Epithelial cell of esophagus (primary cell): ENCODE measurements around the gene CNTNAP5.

Source experiments
- DNase-seq: peaks from one replicate; pipeline ENCODE4 v3.0.0; 2010; ENCODE audit warnings: low read depth
- H3K4me3 ChIP-seq: 2 replicates; pipeline ENCODE4 v1.5.1; 2011; ENCODE audit warnings: mild to moderate bottlenecking, low read length, control low read depth
- TF ChIP-seq, protein P1 (sequence below): IDR thresholded peaks from 2 replicates; pipeline ENCODE4 v1.5.1; 2011; ENCODE audit warnings: low read depth, mild to moderate bottlenecking, low read length, control low read depth, inconsistent platforms; ENCODE audit not compliant: insufficient read depth; ENCODE audit errors: missing control alignments

CNTNAP5 gene

DNA sequence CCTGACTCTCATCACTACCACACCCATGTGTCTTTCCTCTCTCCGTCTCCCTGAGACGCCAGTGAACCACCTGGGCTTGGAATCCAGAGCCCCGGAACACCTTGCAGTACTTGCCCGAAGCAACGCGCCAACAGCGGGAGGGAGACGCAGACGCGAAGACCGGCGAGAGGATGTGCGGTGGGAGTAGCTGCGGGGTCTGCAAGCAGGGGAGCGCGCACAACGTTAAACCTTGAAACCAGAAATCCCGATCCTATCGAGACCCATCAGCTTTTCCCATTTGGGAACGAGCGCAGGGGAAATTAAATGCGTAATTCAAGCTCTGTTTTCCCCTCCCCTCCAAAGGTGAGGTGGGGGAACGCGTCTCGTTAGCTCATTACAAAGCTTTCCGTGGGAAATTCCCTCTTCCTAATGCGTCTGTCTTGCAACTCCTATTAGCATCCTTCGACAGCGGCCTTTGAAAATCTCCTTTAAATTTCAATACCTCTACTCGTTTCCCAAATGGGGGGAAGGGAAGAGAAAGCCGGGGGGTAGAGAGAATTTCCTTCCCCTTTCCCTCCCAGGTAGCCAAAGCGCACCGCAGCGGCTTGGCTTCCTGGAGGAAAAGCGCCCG lies 421 bp upstream of the CNTNAP5 start:
- H3K4me3 ChIP-seq = no peak overlapping the region
- TF ChIP-seq, protein P1, sequence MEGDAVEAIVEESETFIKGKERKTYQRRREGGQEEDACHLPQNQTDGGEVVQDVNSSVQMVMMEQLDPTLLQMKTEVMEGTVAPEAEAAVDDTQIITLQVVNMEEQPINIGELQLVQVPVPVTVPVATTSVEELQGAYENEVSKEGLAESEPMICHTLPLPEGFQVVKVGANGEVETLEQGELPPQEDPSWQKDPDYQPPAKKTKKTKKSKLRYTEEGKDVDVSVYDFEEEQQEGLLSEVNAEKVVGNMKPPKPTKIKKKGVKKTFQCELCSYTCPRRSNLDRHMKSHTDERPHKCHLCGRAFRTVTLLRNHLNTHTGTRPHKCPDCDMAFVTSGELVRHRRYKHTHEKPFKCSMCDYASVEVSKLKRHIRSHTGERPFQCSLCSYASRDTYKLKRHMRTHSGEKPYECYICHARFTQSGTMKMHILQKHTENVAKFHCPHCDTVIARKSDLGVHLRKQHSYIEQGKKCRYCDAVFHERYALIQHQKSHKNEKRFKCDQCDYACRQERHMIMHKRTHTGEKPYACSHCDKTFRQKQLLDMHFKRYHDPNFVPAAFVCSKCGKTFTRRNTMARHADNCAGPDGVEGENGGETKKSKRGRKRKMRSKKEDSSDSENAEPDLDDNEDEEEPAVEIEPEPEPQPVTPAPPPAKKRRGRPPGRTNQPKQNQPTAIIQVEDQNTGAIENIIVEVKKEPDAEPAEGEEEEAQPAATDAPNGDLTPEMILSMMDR = no peak
- no peak for DNase-seq

DNA sequence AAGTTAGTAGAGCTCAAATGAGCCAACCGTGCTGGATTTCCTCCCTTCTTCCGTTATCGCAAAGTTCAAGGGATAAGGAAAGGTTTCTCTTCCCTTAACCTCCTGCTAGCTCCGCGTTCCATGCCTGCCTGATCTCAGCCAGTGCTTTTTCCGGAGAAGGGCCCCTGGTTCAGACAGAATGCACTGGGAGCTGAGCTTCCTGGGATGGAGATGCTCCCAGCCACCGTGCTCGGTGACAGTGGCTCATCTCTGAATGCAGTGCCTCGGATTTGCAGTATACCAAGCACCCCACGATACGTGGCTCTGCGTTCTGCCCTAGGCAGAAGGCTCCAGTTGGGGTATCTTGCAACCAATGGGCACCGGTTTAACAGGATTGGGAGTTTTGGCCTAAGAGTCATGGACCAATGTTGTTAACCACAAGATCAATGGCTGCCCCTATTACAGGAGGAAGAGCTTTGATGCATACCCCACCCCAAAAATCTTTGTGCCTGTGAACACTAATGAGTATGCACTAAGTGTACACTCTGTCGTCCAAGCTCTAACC lies 876 bp downstream of the CNTNAP5 start:
- H3K4me3 ChIP-seq = no peak overlapping the region
- TF ChIP-seq, protein P1 = no peak
- DNase-seq = no peak

DNA sequence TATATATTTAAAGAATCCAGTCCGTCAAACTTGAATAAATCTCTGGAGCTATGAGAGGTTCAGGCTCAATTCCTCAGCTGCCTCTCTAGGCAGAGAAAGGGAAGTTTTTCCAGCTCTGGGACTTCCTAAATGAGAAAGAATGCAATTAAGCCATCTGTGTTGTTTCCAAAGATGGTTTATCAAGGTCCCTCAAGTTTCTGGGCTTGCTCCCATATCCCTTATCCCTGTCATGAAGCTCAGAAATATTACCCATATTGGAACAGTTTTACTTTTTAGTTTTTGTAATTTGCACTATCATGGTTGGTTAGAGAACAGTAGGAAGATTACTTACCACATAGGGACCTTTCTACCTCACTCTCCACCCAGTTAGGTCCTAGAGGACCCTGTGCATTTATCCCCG lies 1.4 kb downstream of the CNTNAP5 start:
- H3K4me3 ChIP-seq = no peak overlapping the region
- DNase-seq = no peak
- TF ChIP-seq, protein P1 = no peak

DNA sequence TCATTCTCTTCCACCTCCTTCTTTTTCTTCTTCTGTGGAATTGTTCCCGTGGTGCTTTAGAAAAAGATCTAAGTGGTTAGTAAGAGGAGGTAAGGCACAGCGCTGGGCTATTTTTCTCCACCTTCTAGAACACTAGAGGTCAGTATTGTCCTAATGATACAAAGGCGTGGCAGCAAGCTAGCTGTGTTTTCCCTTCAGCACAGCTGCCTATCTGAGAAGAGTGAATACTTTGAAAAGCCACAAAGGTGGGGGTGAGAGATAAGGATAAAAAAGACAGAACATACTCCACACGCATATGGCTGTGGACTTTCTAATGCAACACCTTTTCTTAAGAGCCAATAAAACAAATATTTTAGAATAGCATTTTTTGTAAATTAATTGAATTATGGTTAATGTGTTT lies 2.1 kb downstream of the CNTNAP5 start:
- H3K4me3 ChIP-seq = no peak overlapping the region
- TF ChIP-seq, protein P1 = peak; percentile 63
- DNase-seq = peak; percentile 62

DNA sequence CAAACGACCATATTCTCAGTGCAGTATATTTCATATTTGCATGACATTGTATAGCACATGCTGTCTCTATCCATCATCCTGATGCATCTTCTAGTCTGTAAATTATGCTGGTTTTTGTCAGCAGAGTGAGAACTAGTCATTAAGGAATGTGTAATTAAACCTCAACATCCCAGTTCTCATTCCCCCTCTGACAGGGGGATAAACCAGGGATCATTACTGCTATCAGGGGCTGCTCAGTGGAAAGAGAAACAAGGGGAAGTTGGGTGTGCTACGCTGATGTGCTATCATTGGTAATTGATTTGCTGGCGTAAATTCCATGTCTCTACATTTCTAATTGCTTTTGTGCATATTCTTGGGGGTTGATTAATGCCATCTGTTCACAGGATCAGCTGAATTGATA lies 7.7 kb downstream of the CNTNAP5 start:
- no peak for DNase-seq
- TF ChIP-seq, protein P1 = no peak
- no peak overlapping the region for H3K4me3 ChIP-seq

DNA sequence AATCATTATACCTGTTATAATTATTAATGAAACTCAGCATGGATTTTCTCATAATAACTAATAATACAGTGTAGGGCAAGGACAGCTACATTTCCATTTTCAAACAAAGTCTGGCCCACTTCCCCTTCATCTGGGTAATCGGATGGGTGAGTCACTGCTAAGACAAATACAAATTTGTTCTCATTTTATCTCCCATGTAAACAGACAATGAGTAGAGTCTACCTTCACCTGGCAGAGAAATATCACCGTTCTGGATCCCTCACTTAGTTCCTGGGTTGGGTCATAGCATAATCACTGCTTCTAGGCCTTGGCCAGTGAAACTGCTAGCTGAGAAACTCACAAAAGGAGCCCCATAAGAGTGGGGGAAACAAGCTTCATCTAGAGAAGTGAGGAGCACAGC lies 9.2 kb downstream of the CNTNAP5 start:
- H3K4me3 ChIP-seq = no peak overlapping the region
- no peak for DNase-seq
- TF ChIP-seq, protein P1 = no peak

DNA sequence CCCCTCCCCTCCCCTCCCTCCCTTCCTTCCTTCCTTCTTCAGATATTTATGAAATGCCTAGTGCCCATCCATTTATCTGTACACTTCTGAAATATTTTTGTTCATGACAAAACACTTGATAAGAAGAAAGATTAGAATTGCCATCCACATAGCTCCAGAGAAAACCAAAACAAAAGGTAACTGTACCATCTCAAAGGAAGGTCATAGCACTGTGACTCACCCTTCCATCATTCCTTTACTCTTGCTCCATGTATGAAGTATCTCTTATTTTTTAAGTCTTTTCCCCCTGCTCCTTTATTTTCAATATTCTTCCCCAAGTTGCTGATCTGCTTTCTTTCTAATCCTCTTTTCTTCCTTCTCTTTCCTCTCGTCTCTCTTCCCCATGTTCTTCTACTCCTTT lies 9.9 kb downstream of the CNTNAP5 start:
- DNase-seq = peak; percentile 1
- TF ChIP-seq, protein P1 = no peak

More for the DNA sequence above, 9.9 kb downstream of the CNTNAP5 start:
- H3K4me3 ChIP-seq = no peak overlapping the region
